Heart left ventricle (tissue), 13 donors: ENCODE data around the gene GSTM4.

Source experiments
- CTCF ChIP-seq, 12 donors: fragments of 200-600 bp; sonication (generic) in 4 of 12; IDR thresholded peaks; one replicate each; pipeline versions ENCODE4 v1.5.0 to v1.8.0; 2018 to 2022; ENCODE audit warnings: antibody characterized with exemption in 12 of 12, mild to moderate bottlenecking in 5 of 12
- POLR2A ChIP-seq, 2 donors: fragments of 450-650 bp; IDR thresholded peaks; one replicate each; pipeline ENCODE4 v1.6.1; 2017; ENCODE audit warnings: antibody characterized with exemption in 2 of 2, mild to moderate bottlenecking in 2 of 2, moderate library complexity in 2 of 2
- donor health status: ischemic (EF 13 %, LVEDD 7.1; RV severe dilation, severe dysfunction).
- donor health status: DM: no; HTN: yes; CAD: no.
- donor health status: DM: no; HTN: no; CAD: no.
- donor health status: ischemic (EF 25% LVEDD 6.9; RV normal size, moderate dysfunction).
- donor health status: ischemic (EF 25% LVEDD 5.7; RV mildly dilated, moderate dysfunction).
- donor health status: ischemic (EF 35%, LVEDD 5.7; RV mildly dilated, moderate dysfunction).
- donor health status: nonischemic (EF 11% LVEDD 7.7; RV severe dilation, severe dysfunction).
- donor health status: DM: yes; HTN: yes; CAD: no.
- donor health status: PGD.
- donor health status: ischemic (EF 29% LVEDD 5.4; RV normal size, mild dysfunction).
- donor health status: nonischemic (EF 23%, LVEDD 6.1; RV moderate dilation, normal function).

DNA sequence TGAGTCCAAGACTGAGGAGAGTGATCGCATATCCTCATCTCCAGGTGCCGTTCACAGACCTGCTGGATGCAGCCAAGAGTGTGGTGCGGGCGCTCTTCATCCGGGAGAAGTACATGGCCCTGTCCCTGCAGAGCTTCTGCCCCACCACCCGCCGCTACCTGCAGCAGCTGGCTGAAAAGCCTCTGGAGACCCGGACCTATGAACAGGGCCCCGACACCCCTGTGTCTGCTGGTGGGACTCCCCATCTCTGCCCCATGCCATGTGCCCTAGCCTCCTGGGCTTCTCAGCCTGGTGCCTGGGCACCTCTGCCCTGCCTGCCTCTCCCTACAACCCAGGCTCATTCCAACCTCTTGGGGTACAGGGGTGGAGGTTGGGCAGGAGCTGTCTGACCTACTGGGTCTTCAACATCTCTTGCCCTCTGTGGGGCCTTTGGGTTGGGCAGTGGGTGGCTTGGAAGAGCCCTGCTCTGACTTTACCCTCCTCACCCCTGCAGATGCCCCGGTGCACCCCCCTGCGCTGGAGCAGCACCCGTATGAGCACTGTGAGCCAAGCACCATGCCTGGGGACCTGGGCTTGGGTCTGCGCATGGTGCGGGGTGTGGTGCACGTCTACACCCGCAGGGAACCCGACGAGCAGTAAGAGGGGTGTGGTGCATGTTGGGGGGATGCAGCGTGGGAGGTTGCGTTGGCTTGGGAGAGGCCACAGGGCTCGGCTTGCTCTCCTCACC is 29.1 kb upstream of the GSTM4 start:
- TF ChIP-seq CTCF (IDR thresholded peaks at IDR 0.05) (no peak), POLR2A (IDR thresholded peaks at IDR 0.05) (no peak)
